ENCODE data around the gene MAP3K6. TPM values are rescaled to one million over a fixed set of nuclear protein-coding genes. Genes with fewer than 3 reads are reported as not detected.

The MAP3K6 gene
- polyA plus RNA-seq, 1 donor from 2014 or later = 4.4 TPM

GRCh38 chr1:27358928-27359313 is 7.8 kb downstream of the MAP3K6 start:
- TF ChIP-seq, protein P1, sequence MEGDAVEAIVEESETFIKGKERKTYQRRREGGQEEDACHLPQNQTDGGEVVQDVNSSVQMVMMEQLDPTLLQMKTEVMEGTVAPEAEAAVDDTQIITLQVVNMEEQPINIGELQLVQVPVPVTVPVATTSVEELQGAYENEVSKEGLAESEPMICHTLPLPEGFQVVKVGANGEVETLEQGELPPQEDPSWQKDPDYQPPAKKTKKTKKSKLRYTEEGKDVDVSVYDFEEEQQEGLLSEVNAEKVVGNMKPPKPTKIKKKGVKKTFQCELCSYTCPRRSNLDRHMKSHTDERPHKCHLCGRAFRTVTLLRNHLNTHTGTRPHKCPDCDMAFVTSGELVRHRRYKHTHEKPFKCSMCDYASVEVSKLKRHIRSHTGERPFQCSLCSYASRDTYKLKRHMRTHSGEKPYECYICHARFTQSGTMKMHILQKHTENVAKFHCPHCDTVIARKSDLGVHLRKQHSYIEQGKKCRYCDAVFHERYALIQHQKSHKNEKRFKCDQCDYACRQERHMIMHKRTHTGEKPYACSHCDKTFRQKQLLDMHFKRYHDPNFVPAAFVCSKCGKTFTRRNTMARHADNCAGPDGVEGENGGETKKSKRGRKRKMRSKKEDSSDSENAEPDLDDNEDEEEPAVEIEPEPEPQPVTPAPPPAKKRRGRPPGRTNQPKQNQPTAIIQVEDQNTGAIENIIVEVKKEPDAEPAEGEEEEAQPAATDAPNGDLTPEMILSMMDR (IDR thresholded peaks at IDR 0.05; ENCODE audit: poor library complexity, severe bottlenecking) = no peak
- H2AFZ ChIP-seq (ENCODE audit: low read depth, low read length) = no peak overlapping the region
- no peaks in the 10 kb centered on the region for H3K9me2 ChIP-seq (ENCODE audit: insufficient read depth, low read length)
- no peaks in the 10 kb centered on the region for H3F3A ChIP-seq (ENCODE audit: insufficient read depth, low read length, poor library complexity, severe bottlenecking)
- no peaks in the 10 kb centered on the region for H4K20me1 ChIP-seq (ENCODE audit: insufficient read depth)
- no peak overlapping the region for H3K4me3 ChIP-seq (ENCODE audit: low read length)
- H3K9ac ChIP-seq (ENCODE audit: low read length) = no peak overlapping the region
- no peak overlapping the region for H3K4me2 ChIP-seq (ENCODE audit: low read length)
- peaks cover 24% of the 10 kb centered on the region for H3K27me3 ChIP-seq (ENCODE audit: insufficient read depth, low read depth, low read length)
- no peaks in the 10 kb centered on the region for H3K79me2 ChIP-seq (replicated peaks; ENCODE audit: insufficient read depth, low read length)
- no peak overlapping the region for H3K27ac ChIP-seq (ENCODE audit: low read length)
- H3K36me3 ChIP-seq (ENCODE audit: insufficient read depth, low read length) = no peaks in the 10 kb centered on the region
- no peaks in the 10 kb centered on the region for H3K9me3 ChIP-seq (ENCODE audit: low read length)

GRCh38 chr1:27358038-27358927 is 8.5 kb downstream of the MAP3K6 start:
- Histone ChIP-seq H3K4me2 (ENCODE audit: low read length) (no peak overlapping the region), H3K9ac (ENCODE audit: low read length) (no peak overlapping the region), H3K79me2 (replicated peaks; ENCODE audit: insufficient read depth, low read length) (no peaks in the 10 kb centered on the region), H2AFZ (ENCODE audit: low read depth, low read length) (no peak overlapping the region), H3K27me3 (ENCODE audit: insufficient read depth, low read depth, low read length) (peaks cover 24% of the 10 kb centered on the region), H3F3A (ENCODE audit: insufficient read depth, low read length, poor library complexity, severe bottlenecking) (no peaks in the 10 kb centered on the region), H4K20me1 (ENCODE audit: insufficient read depth) (no peaks in the 10 kb centered on the region), H3K36me3 (ENCODE audit: insufficient read depth, low read length) (no peaks in the 10 kb centered on the region), H3K9me2 (ENCODE audit: insufficient read depth, low read length) (no peaks in the 10 kb centered on the region), H3K9me3 (ENCODE audit: low read length) (no peaks in the 10 kb centered on the region), H3K4me3 (ENCODE audit: low read length) (no peak overlapping the region), H3K27ac (ENCODE audit: low read length) (no peak overlapping the region)
- TF ChIP-seq RAD21 (conservative IDR thresholded peaks at IDR 0.05) = no peak
- no peak for TF ChIP-seq SMC3 (conservative IDR thresholded peaks at IDR 0.05; ENCODE audit: poor library complexity)
- TF ChIP-seq EZH2 (IDR thresholded peaks at IDR 0.05; ENCODE audit: borderline replicate concordance, insufficient read depth, low read length, poor library complexity, severe bottlenecking) = no peak
- no peak for TF ChIP-seq MXI1 (conservative IDR thresholded peaks at IDR 0.05; ENCODE audit: poor library complexity, severe bottlenecking)
- TF ChIP-seq REST (IDR thresholded peaks at IDR 0.05; ENCODE audit: borderline replicate concordance) = no peak
- no peak for TF ChIP-seq TAF1 (IDR thresholded peaks at IDR 0.05; ENCODE audit: low read depth)
- TF ChIP-seq, protein P1 (IDR thresholded peaks at IDR 0.05; ENCODE audit: poor library complexity, severe bottlenecking) = no peak
- TF ChIP-seq EP300 (conservative IDR thresholded peaks at IDR 0.05; ENCODE audit: poor library complexity, severe bottlenecking) = no peak
- TF ChIP-seq POLR2AphosphoS5 (IDR thresholded peaks at IDR 0.05) = no peak

Measured in neural cell (in vitro differentiated cells).